Spinal cord (tissue), 10 donors: ENCODE data around the gene TLN1. TPM values are rescaled to one million over a fixed set of nuclear protein-coding genes. Genes with fewer than 3 reads are reported as not detected.

Source experiments
- DNase-seq, 6 donors: peaks; one replicate each; pipeline versions ENCODE4 v3.0.0 to v3.0.0-alpha.2; 2013 to 2015; ENCODE audit warnings: low spot score in 6 of 6, low read depth in 4 of 6
- H3K27ac ChIP-seq: one replicate; pipeline ENCODE4 v1.5.1; 2013; ENCODE audit warnings: low read depth, low read length, control low read depth
- H3K27me3 ChIP-seq: one replicate; pipeline ENCODE4 v1.6.1; 2013; ENCODE audit warnings: low read length; ENCODE audit not compliant: control insufficient read depth, insufficient read depth
- H3K36me3 ChIP-seq: one replicate; pipeline ENCODE4 v1.6.1; 2013; ENCODE audit warnings: low read length; ENCODE audit not compliant: control insufficient read depth, insufficient read depth
- H3K4me1 ChIP-seq: one replicate; pipeline ENCODE4 v1.6.1; 2013; ENCODE audit warnings: low read length; ENCODE audit not compliant: control insufficient read depth, insufficient read depth
- H3K4me3 ChIP-seq: one replicate; pipeline ENCODE4 v1.5.1; 2013; ENCODE audit warnings: low read depth, low read length, control low read depth
- H3K9me3 ChIP-seq: one replicate; pipeline ENCODE4 v1.6.1; 2013; ENCODE audit warnings: low read length; ENCODE audit not compliant: control insufficient read depth, insufficient read depth
- WGBS: methylation state at CpG from one replicate; pipeline ENCODE4 v1.1.5; 2013; ENCODE audit warnings: missing lambda C conversion rate; ENCODE audit not compliant: insufficient coverage; 5-methylcytosine and 5-hydroxymethylcytosine counted together
- long read RNA-seq, 4 donors: transcript quantifications; one replicate each; lab custom pipeline, GENCODE V29; 2026
- polyA plus RNA-seq, 2 donors: library from polyadenylated mRNA; unstranded; fragments of 120-200 nt; gene quantifications; one replicate each; pipeline ENCODE4 v1.2.1, GENCODE V29; 2013; ENCODE audit not compliant: insufficient read length in 2 of 2
- total RNA-seq, 2 donors: library from RNA; depleted of rRNA in 1 of 2; stranded (reverse); fragments of 120-200 nt in 1 of 2; fragments of >200 nt in 1 of 2; gene quantifications; one replicate each; pipeline versions ENCODE4 v1.2.3 to v1.2.4, GENCODE V29; 2013 to 2014
- donor health status: healthy.

TLN1 gene, protein sequence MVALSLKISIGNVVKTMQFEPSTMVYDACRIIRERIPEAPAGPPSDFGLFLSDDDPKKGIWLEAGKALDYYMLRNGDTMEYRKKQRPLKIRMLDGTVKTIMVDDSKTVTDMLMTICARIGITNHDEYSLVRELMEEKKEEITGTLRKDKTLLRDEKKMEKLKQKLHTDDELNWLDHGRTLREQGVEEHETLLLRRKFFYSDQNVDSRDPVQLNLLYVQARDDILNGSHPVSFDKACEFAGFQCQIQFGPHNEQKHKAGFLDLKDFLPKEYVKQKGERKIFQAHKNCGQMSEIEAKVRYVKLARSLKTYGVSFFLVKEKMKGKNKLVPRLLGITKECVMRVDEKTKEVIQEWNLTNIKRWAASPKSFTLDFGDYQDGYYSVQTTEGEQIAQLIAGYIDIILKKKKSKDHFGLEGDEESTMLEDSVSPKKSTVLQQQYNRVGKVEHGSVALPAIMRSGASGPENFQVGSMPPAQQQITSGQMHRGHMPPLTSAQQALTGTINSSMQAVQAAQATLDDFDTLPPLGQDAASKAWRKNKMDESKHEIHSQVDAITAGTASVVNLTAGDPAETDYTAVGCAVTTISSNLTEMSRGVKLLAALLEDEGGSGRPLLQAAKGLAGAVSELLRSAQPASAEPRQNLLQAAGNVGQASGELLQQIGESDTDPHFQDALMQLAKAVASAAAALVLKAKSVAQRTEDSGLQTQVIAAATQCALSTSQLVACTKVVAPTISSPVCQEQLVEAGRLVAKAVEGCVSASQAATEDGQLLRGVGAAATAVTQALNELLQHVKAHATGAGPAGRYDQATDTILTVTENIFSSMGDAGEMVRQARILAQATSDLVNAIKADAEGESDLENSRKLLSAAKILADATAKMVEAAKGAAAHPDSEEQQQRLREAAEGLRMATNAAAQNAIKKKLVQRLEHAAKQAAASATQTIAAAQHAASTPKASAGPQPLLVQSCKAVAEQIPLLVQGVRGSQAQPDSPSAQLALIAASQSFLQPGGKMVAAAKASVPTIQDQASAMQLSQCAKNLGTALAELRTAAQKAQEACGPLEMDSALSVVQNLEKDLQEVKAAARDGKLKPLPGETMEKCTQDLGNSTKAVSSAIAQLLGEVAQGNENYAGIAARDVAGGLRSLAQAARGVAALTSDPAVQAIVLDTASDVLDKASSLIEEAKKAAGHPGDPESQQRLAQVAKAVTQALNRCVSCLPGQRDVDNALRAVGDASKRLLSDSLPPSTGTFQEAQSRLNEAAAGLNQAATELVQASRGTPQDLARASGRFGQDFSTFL (N-terminal part only)
- total RNA-seq (100 to 1,000 TPM in 1 of 2 donors, 10 to 100 TPM in 1; 73.7 to 135 TPM), polyA plus RNA-seq (10 to 100 TPM; 75.5 to 90.5 TPM)
- long read RNA-seq, donor 1, partial matches to known transcripts, result 5 of 40 reads
- long read RNA-seq, donor 1, other reads (novel, unspliced or antisense), result 34 of 40 reads
- long read RNA-seq, donor 2, partial matches to known transcripts, result 0 of 12 reads
- long read RNA-seq, donor 2, other reads (novel, unspliced or antisense), result 12 of 12 reads
- long read RNA-seq, donor 3, partial matches to known transcripts, result 25 of 34 reads
- long read RNA-seq, donor 3, other reads (novel, unspliced or antisense), result 8 of 34 reads
- long read RNA-seq, donor 4, partial matches to known transcripts, result 20 of 25 reads
- long read RNA-seq, donor 4, other reads (novel, unspliced or antisense), result 0 of 25 reads

- Histone ChIP-seq H3K27ac (peak within 1 kb of the TSS; percentile 97), H3K27me3 (no peaks in the 10 kb centered on the region), H3K4me1 (peaks cover 38% of the 10 kb centered on the region), H3K9me3 (no peaks in the 10 kb centered on the region), H3K36me3 (peaks cover 36% of the 10 kb centered on the region), H3K4me3 (peak within 1 kb of the TSS; percentile 93)
- DNase-seq, result peak; percentile 89 to 99 (median 91)
- WGBS, result 0% methylated on average over 49 of the region's 49 CpGs
Measured at GRCh38 chr9:35732185-35732799, at the start of gene TLN1, which contains the start of gene CREB3. Gene TLN1 (minus strand): TSS chr9:35732195. CDS start chr9:35725694, 6,501 bp downstream. Gene CREB3 (plus strand): TSS chr9:35732666. CDS start chr9:35732773, 107 bp downstream.

GRCh38 chr9:35781066-35781465 is 49.1 kb upstream of the TLN1 start:
- Histone ChIP-seq H3K27me3 (no peaks in the 10 kb centered on the region), H3K9me3 (no peaks in the 10 kb centered on the region), H3K4me3 (no peak overlapping the region), H3K27ac (no peak overlapping the region), H3K4me1 (no peaks in the 10 kb centered on the region), H3K36me3 (peaks cover 6% of the 10 kb centered on the region)
- WGBS, result no CpG with 5 or more reads among the region's 2 CpGs
- no peak for DNase-seq

DNA sequence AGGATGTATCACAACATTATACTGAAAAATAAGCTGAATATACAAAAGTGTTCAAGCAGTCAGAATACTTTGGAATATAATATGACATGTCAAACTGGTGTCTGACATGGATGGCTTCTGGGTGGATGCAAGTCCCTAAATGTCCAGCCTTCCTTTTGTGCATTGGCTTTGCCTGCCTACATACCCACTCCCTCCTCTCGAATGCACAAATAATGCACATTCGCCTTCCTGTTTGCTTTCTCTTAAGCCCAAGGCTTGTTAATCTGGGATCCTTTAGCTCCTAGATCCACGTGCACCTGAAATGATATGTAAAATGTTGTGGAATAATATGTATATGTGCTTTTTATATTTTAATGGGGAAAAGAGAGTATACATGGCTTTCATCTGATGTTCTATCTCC is 46.5 kb upstream of the TLN1 start:
- Histone ChIP-seq H3K4me1 (peaks cover 3% of the 10 kb centered on the region), H3K9me3 (no peaks in the 10 kb centered on the region), H3K27ac (no peak overlapping the region), H3K4me3 (no peak overlapping the region), H3K27me3 (no peaks in the 10 kb centered on the region), H3K36me3 (no peaks in the 10 kb centered on the region)
- no CpG with 5 or more reads among the region's 3 CpGs for WGBS
- no peak for DNase-seq

GRCh38 chr9:35776018-35776417 is 44.0 kb upstream of the TLN1 start:
- Histone ChIP-seq H3K27me3 (no peaks in the 10 kb centered on the region), H3K9me3 (no peaks in the 10 kb centered on the region), H3K4me1 (peaks cover 3% of the 10 kb centered on the region), H3K4me3 (no peak overlapping the region), H3K27ac (no peak overlapping the region), H3K36me3 (no peaks in the 10 kb centered on the region)
- no peak for DNase-seq
- 83% methylated on average over 2 of the region's 4 CpGs for WGBS

DNA sequence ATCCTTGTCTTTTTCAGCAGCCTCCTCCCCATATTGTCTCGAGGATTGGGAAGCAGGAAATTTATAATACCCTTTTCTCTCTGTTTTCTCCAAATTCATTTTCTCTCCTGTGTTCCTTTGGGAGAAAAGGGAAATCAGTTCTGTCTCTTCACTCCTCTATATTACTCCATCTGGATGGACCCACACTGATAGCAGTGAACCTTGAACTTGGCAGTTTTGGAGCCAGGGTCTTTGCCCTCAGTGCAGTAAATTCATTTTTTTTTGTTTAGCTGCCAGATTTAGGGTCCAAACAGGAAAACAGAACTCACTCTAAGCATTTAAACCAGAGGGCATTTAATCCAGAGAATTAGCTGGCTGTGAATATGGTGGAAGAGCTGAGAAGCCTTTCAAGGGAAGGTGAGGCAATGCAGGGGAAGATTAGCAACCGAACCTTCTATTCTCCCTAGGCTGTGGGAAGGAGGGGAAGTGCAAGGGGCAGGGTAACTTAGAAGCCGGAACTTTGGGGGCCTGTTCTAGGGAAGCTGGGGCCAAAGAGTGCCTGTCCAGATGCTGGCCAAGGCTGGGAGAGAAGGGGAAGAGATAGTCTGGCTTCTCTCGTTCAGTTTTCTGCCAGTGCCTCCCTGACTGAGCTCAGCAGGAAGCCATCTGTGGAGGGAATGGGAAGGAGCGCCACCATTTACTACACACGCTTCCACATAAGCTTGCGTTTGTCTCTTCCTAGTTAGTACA is 43.1 kb upstream of the TLN1 start:
- H3K9me3 ChIP-seq, result no peaks in the 10 kb centered on the region
- no peak overlapping the region for H3K4me3 ChIP-seq
- peak in 2 of 6 donors; percentile 19 to 38 for DNase-seq
- WGBS, result 39% methylated on average over 3 of the region's 7 CpGs
- H3K4me1 ChIP-seq, result peaks cover 3% of the 10 kb centered on the region
- no peaks in the 10 kb centered on the region for H3K36me3 ChIP-seq
- H3K27me3 ChIP-seq, result no peaks in the 10 kb centered on the region
- no peak overlapping the region for H3K27ac ChIP-seq

DNA sequence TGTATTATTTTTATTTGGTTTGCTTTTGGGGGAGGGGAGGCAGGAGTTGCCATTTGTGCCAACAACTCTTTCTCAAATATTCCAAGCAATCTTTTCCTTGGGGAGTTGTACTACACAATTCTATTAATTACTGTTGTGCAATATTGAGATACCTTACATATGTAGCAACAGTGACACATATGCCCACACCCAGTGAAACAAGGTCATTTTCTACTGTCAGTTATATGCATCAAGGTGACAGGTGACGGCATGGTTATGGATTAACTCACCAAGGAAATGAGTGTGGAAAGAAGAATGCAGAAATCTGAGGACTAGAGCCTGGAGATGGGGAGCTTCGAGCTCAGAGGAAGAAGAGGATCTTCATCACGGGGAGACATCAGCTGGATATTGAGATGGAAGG is 39.9 kb upstream of the TLN1 start:
- Histone ChIP-seq H3K27me3 (no peaks in the 10 kb centered on the region), H3K27ac (no peak overlapping the region), H3K4me1 (peaks cover 3% of the 10 kb centered on the region), H3K36me3 (peaks cover 2% of the 10 kb centered on the region), H3K9me3 (no peaks in the 10 kb centered on the region), H3K4me3 (no peak overlapping the region)
- WGBS, result 96% methylated on average over 2 of the region's 3 CpGs
- no peak for DNase-seq

GRCh38 chr9:35771534-35771933 is 39.5 kb upstream of the TLN1 start:
- Histone ChIP-seq H3K9me3 (no peaks in the 10 kb centered on the region), H3K4me3 (no peak overlapping the region), H3K27ac (no peak overlapping the region), H3K4me1 (peaks cover 3% of the 10 kb centered on the region), H3K27me3 (no peaks in the 10 kb centered on the region), H3K36me3 (peaks cover 2% of the 10 kb centered on the region)
- DNase-seq, result peak in 1 of 6 donors; percentile 57
- WGBS, result no CpG with 5 or more reads among the region's 1 CpG

- H3K4me3 ChIP-seq, result no peak overlapping the region
- peaks cover 2% of the 10 kb centered on the region for H3K36me3 ChIP-seq
- no CpG with 5 or more reads among the region's 4 CpGs for WGBS
- peaks cover 3% of the 10 kb centered on the region for H3K4me1 ChIP-seq
- no peak for DNase-seq
- no peaks in the 10 kb centered on the region for H3K27me3 ChIP-seq
- H3K9me3 ChIP-seq, result no peaks in the 10 kb centered on the region
- peak overlapping the region; percentile 35 for H3K27ac ChIP-seq
Measured at GRCh38 chr9:35771075-35771433, 39.1 kb upstream of the TLN1 start.
